Bladder microvascular endothelial cell (primary cell): ENCODE results near the gene CTAG2. TPM values are rescaled to one million over a fixed set of nuclear protein-coding genes. Genes with fewer than 3 reads are reported as not detected.

Experiments used
- total RNA-seq: library from RNA; depleted of rRNA; stranded (reverse); fragments of >200 nt; gene quantifications from 2 replicates; pipeline ENCODE4 v1.2.3, GENCODE V29; 2014

The CTAG2 gene
- not detected in 2 replicates for total RNA-seq

DNA sequence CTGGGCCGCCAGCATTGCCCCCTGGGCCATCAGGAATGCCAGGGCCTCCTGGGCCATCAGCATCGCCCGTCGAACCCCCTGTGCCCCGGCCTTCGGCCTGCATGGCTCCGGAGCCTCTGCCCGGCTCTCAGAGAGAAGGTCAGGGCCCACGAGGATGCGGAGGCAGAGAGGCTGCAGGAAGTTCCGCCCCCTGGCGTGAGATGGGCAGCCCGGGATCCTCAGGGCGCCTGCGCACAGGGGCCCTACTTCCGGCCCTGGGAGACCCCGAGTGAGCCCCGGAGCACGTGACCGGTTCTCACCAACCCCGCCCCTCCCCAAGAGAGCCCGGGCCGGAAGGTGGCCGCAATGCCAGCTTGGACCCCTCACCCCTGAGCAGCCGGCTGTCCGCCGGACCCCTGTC lies at the start of gene CTAG2:
CTAG2 (minus strand) TSS at position 167 of the 400 bp plus-strand sequence; CDS start at position 103, 64 bp downstream.

DNA sequence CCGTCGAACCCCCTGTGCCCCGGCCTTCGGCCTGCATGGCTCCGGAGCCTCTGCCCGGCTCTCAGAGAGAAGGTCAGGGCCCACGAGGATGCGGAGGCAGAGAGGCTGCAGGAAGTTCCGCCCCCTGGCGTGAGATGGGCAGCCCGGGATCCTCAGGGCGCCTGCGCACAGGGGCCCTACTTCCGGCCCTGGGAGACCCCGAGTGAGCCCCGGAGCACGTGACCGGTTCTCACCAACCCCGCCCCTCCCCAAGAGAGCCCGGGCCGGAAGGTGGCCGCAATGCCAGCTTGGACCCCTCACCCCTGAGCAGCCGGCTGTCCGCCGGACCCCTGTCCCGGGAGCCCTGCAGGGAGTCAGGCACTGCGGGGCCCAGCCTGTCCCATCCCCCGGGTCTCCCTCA lies 34.2 kb downstream of the CTAG2 start, which contains the start of gene CTAG1B:
CTAG1B (minus strand) TSS at position 101 of the 400 bp plus-strand sequence; CDS start at position 37, 64 bp downstream.

Other genes starting within 250 kb of the CTAG2 start
- 70.6 and 90.2 TPM in 2 replicates for gene DNASE1L1, start 244.3 kb downstream of the CTAG2 start, total RNA-seq
- gene TAFAZZIN, start 242.0 kb downstream of the CTAG2 start, total RNA-seq = 20.9 and 23.9 TPM in 2 replicates
- 54.4 and 128 TPM in 2 replicates for gene ATP6AP1, start 224.9 kb downstream of the CTAG2 start, total RNA-seq
- gene GDI1, start 216.4 kb downstream of the CTAG2 start, total RNA-seq = 36.4 and 99.2 TPM in 2 replicates
- gene FAM50A, start 209.4 kb downstream of the CTAG2 start, total RNA-seq = 64.9 and 118 TPM in 2 replicates
- gene PLXNA3, start 195.3 kb downstream of the CTAG2 start, total RNA-seq = 7.9 and 13.3 TPM in 2 replicates
- gene LAGE3, start 174.3 kb downstream of the CTAG2 start, total RNA-seq = 11.2 and 11.5 TPM in 2 replicates
- gene UBL4A, start 167.0 kb downstream of the CTAG2 start, total RNA-seq = 37.1 and 49.5 TPM in 2 replicates
- 9.7 and 22.1 TPM in 2 replicates for gene SLC10A3, start 162.9 kb downstream of the CTAG2 start, total RNA-seq
- gene FAM3A, start 137.3 kb downstream of the CTAG2 start, total RNA-seq = 17.6 and 45.2 TPM in 2 replicates
- 38.9 and 52.8 TPM in 2 replicates for gene G6PD, start 106.7 kb downstream of the CTAG2 start, total RNA-seq
- 12.1 and 14.2 TPM in 2 replicates for gene IKBKG, start 106.0 kb downstream of the CTAG2 start, total RNA-seq
- not detected in 2 replicates for gene CTAG1A, start 68.4 kb downstream of the CTAG2 start, total RNA-seq
- gene CTAG1B, start 34.3 kb downstream of the CTAG2 start, total RNA-seq = not detected in 2 replicates
- 8.3 and 13.9 TPM in 2 replicates for gene GAB3, start 97.5 kb upstream of the CTAG2 start, total RNA-seq
- gene DKC1, start 109.3 kb upstream of the CTAG2 start, total RNA-seq = 26.4 and 63.4 TPM in 2 replicates
- 29.1 and 33.8 TPM in 2 replicates for gene MPP1, start 151.9 kb upstream of the CTAG2 start, total RNA-seq
- not detected in 2 replicates for gene SMIM9, start 181.1 kb upstream of the CTAG2 start, total RNA-seq
- 1.3 and 2.3 TPM in 2 replicates for gene F8A1, start 232.8 kb upstream of the CTAG2 start, total RNA-seq